Astrocyte of the spinal cord (primary cell): Measurements from ENCODE around the gene OTP.
"Not testable (repeated sequence)": the region's sequence is repeated elsewhere in the genome, so short reads cannot be mapped to it uniquely, and the experiment has no call there.

ENCODE experiments used
- DNase-seq: peaks from one replicate; pipeline ENCODE4 v3.0.0; 2011; ENCODE audit warnings: low read depth, low spot score
- H3K4me3 ChIP-seq: 2 replicates; pipeline ENCODE4 v1.5.1; 2011; ENCODE audit warnings: low read depth, mild to moderate bottlenecking, low read length, moderate library complexity
- in situ Hi-C: cut with HindIII; loops from 2 replicates; pipeline ENCODE4 v1.10.0; 2017; ENCODE audit warnings: low sequenced_read_pairs
- TF ChIP-seq, protein P1 (sequence below): IDR thresholded peaks from 2 replicates; pipeline ENCODE4 v1.5.1; 2012; ENCODE audit warnings: low read depth, mild to moderate bottlenecking, low read length, inconsistent platforms

OTP gene

DNA sequence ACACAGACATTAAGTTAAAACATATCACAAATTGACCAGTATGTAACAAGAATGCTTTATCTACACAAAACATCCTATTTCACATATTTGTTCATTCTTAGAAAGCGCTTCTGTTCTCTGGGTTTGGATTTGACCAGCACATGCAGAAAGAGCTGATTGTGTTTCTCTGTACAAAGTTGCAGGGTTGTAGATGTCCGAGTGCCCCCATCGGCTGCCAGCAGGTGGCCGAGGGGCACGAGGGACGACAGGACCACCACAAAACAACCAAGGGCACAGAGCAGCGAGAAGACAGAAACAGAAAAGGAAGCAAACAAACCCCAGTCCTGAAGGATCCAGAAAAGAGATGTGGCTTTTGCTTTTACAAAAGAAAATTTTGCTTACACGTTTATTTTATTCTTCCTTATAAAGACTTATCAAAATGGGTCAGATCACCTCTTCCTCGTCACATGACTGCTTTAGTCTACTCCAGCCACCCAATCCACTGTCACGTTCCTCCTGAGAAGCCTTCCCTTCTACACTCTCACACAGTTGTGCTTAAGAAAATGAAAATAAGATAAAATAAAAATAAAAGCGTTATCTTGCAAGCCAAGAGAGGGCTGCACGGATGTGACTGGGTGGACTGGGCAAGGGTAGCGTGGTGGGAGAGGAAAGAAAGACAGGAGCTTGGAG lies 9.5 kb downstream of the OTP start:
- DNase-seq = no peak
- TF ChIP-seq, protein P1, sequence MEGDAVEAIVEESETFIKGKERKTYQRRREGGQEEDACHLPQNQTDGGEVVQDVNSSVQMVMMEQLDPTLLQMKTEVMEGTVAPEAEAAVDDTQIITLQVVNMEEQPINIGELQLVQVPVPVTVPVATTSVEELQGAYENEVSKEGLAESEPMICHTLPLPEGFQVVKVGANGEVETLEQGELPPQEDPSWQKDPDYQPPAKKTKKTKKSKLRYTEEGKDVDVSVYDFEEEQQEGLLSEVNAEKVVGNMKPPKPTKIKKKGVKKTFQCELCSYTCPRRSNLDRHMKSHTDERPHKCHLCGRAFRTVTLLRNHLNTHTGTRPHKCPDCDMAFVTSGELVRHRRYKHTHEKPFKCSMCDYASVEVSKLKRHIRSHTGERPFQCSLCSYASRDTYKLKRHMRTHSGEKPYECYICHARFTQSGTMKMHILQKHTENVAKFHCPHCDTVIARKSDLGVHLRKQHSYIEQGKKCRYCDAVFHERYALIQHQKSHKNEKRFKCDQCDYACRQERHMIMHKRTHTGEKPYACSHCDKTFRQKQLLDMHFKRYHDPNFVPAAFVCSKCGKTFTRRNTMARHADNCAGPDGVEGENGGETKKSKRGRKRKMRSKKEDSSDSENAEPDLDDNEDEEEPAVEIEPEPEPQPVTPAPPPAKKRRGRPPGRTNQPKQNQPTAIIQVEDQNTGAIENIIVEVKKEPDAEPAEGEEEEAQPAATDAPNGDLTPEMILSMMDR = no peak
- no peak overlapping the region for H3K4me3 ChIP-seq
- in situ Hi-C loops = no loop called here

DNA sequence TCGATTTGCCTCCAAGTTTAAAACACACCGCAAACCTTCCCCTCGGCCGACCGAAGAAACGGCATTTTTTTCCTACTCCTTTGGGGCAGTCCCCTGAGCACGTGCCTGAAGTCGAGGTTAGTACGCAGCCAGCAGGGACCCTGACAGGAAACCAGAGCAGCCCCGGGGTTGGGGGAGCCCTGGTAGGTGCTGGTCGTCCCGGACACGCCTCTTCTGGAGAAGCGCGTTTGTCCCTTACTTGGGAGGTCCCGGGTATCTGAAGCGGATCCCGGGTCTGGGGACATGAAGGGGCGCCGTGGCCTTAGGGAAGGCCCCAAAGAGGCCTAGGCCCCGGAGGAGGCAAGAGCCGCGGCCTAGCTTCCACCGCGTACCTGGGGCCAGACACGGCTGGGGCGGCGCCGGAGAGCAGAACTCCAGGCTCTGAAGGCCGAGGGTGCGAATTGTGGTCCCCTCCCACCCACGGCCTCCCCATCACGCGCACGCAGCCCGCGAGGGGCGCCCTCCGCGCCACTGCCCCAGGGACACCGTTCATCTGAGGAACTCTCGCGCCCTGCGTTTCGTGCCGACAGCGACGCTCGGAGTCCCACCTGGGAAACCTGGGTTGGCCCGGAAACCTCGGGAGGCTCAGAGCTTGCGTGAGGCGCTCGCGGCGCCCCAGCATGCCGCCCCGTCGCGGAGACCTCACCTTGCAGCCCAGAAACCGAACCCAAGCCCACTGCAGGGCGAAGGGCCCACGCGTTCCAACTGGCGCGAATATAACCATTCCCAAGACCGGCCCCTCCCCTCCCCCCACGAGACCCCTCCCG lies 10.4 kb downstream of the OTP start:
- no peak for DNase-seq
- in situ Hi-C loops = no loop called here
- no peak overlapping the region for H3K4me3 ChIP-seq
- TF ChIP-seq, protein P1 = no peak

DNA sequence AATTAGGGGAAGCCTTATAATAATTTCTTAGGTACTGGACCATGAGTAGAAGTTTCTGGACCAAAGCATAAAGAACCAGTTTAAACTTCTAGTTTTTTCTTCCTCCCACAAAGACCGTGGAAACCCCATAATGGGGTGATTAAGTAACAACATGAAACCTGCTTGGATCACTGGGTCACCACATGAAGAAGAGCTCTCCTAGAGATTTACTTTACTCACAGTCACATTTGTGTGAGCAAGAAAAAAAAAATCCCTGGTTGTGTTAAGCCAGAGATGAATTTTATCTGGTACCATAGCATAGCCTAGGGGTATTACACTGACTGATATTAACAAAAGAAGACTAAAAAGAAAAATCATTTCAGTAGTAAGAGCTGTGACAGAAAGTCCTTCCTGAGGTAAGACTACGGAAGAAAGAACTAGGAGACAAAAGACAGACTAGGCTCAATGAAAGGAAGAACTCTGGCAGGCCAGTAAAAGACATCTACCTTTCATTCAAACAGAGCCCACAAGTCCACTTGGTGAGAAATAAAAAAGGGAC lies 15.2 kb downstream of the OTP start:
- TF ChIP-seq, protein P1 = no peak
- no peak for DNase-seq
- in situ Hi-C loops = no loop called here
- no peak overlapping the region for H3K4me3 ChIP-seq

DNA sequence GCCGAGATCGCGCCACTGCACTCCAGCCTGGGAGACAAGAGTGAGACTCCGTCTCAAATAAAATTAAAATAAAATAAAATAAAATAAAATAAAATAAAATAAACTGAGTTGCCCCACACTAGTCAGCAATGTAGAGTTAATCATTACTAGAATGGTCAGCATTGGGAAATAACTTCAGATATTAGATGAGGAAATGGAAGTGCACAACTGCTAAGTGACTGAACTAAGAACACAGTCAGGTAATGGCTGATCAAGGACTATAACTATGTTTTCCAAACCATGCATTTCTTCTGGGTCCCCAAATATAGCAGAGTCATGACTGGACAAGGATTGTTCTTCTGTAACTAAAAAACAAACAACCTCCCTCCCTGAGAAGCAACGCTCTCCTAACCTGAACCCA lies 17.1 kb downstream of the OTP start:
- no peak overlapping the region for H3K4me3 ChIP-seq
- in situ Hi-C loops = no loop called here
- TF ChIP-seq, protein P1 = no peak
- DNase-seq = no peak

DNA sequence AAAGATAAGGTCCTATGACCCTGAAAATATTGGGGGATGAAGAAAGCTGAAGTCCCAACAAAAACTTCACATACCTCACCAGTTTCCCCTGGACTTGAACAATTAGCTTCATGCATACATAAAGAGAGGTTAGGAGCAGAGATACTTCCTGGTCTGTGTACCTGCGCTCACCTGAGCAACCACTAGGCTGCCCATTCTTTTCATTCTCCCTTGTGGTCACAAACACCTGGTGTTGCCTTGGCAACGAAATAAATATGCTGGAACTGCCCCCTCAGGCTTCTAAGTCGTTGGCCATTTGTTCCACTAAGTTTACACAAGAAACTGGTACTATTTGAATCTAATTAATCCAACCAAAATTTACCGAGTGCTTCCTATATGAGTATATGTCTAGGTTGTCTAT lies 18.1 kb downstream of the OTP start:
- no peak overlapping the region for H3K4me3 ChIP-seq
- no peak for DNase-seq
- TF ChIP-seq, protein P1 = no peak
- in situ Hi-C loops = no loop called here

DNA sequence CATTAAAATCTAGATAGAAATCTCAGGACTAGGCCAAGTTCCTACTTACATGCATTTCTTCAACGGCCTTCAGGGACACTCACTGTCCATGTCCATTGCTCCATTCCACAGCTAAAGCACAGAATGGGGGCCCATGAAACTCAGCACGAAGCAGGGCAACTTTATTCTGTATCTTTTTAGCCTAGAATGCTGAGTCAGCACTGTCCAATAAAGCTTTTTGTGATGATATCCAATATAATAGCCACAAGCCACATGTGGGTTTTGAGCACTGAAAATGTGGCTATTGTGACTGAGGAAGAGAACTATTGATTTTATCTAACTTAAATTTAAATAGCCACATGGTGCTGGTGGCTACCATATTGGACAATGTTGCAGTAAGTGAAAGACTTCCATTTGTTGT lies 21.6 kb downstream of the OTP start:
- in situ Hi-C loops = no loop called here
- TF ChIP-seq, protein P1 = no peak
- DNase-seq = no peak
- H3K4me3 ChIP-seq = no peak overlapping the region

DNA sequence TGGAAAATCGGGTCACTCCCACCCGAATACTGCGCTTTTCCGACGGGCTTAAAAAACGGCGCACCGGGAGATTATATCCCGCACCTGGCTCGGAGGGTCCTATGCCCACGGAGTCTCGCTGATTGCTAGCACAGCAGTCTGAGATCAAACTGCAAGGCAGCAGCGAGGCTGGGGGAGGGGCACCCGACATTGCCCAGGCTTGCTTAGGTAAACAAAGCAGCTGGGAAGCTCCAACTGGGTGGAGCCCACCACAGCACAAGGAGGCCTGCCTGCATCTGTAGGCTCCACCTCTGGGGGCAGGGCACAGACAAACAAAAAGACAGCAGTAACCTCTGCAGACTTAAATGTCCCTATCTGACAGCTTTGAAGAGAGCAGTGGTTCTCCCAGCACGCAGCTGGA lies 29.6 kb downstream of the OTP start:
- H3K4me3 ChIP-seq, DNase-seq, in situ Hi-C loops: not testable (repeated sequence)
